Activated CD8-positive, alpha-beta memory T cell treated with anti-CD3 and anti-CD28 coated beads for 4 hours (primary cell): Measurements from ENCODE around the gene MAGEB3.

ENCODE experiments used
- DNase-seq, 2 donors: peaks; one replicate each; pipeline ENCODE4 v3.0.0-alpha.2; 2020; ENCODE audit warnings: low read depth in 2 of 2

MAGEB3 gene

DNA sequence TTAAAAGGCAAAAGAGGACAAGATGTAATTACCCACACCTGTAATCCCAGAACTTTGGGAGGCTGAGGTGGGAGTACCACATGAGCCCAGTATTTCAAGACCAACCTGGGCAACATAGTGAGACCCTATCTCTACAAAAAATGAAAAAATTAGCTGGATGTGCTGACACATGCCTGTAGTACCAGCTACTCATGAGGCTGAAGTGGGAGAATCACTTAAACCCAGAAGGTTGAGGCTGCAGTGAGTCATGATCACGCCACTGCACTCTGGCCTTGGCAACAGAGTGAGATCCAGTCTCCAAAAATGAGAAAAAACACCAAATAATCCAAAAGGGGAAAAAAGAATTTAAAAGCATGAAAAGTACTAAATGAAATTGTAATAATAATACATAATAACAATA lies 47.9 kb downstream of the MAGEB3 start:
- no peak for DNase-seq

DNA sequence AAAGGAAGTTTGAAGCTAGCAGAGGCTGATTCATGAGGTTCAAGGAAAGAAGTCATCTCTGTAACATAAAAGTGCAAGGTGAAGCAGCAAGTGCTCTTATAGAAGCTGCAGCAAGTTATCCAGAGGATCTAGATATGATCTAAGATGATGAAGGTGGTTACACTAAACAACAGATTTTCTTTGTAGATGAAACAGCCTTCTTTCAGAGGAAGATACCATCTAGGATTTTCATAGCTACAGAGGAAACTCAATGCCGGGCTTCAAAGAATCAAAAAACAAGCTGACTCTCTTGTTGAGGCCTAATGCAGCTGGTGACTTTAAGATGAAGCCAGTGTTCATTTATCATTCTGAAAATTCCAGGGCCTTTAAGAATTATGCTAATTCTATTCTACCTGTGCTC lies 50.0 kb downstream of the MAGEB3 start:
- DNase-seq, result no peak

DNA sequence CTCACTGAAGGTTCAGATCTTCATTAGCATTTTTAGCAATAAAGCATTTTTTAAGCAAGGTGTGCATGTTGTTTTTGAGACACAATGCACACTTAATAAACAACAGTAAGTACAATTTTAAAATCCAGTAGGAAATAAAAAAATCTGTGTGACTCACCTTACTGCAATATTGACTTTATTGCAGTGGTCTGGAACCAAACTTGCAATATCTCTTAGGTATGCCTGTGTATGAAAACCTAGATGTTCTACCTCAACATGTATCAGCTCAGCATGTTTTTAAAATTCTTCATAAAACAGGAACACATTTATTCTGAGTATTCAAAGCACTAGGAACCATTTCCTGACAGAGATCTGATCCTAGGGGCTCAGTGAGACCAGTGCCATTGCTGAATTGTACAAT lies 52.1 kb downstream of the MAGEB3 start:
- no peak for DNase-seq

DNA sequence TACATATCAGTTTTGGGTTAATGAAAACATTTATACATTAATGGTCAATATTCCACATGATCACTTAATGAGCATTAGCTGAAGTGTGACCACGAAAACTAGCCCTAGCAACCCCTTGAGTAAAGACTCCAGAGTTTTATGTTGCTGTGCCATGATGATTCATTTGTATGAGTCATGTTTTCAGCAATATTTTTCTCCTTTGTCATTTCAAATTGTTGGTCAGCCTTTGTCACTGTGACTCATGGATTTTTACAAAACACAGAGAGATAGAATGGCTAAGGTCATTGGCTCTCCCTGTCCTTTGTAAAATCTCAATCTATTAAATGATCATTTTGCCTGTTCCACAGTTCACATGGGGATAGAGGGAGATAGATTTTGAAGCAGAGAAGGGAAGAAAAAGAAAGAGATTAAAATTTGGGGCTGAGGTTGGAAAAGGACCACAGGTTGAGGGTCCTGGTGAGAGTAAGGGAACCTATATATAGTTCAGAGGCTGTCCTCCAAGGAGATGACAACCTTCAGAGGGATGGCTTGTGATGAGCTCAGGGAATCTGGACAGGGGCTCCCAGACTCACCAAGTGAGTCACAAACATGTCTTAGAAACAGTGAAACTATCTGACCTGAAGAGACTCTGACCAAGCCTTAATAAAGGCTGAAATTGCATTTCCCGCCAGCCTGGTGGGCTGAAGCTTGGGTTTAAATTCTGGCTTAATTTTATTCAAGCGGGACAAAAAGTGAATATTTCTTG lies 53.2 kb downstream of the MAGEB3 start:
- no peak for DNase-seq
